Gastroesophageal sphincter (tissue), 3 donors: Measurements from ENCODE around the gene TAGLN.

Source experiments
- EP300 ChIP-seq: sonication (generic); formaldehyde crosslinking; IDR thresholded peaks from one replicate; pipeline ENCODE4 v1.6.1; 2017; ENCODE audit warnings: antibody characterized with exemption, mild to moderate bottlenecking
- POLR2A ChIP-seq, 2 donors: fragments of 450-650 bp; IDR thresholded peaks; one replicate each; pipeline ENCODE4 v1.6.1; 2017; ENCODE audit warnings: antibody characterized with exemption in 2 of 2, mild to moderate bottlenecking in 2 of 2, moderate library complexity in 1 of 2
- POLR2AphosphoS5 ChIP-seq: sonication (generic); formaldehyde crosslinking; IDR thresholded peaks from one replicate; pipeline ENCODE4 v1.6.1; 2017; ENCODE audit warnings: antibody characterized with exemption
- TF ChIP-seq, protein P1 (sequence below), 4 experiments: fragments of 200-600 bp in 2 of 4; fragments of 450-650 bp in 2 of 4; sonication (generic) in 1 of 4; IDR thresholded peaks; one replicate each; pipeline ENCODE4 v1.5.1; 2017 to 2019; ENCODE audit warnings: antibody characterized with exemption in 4 of 4, mild to moderate bottlenecking in 2 of 4, moderate library complexity in 2 of 4

DNA sequence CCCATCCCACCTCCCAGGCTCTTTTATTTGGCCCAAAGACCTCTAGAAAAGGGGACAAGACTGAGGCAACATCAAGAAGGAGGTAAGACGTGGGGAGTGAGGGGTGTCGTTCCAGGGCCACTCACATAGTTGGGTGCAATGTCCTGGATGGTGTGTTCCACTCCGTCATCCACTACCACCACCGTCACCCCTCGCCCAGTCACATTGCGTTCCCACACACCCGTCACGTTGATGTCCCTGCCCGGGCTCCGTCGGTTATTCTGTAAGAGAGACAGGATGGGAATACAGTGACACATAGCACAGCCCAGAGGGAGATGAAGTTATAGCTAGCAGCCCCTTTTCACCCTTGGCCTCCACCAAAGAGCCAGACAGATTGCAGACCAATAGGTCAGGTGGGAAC, 28.9 kb downstream of the TAGLN start:
- TF ChIP-seq, protein P1, sequence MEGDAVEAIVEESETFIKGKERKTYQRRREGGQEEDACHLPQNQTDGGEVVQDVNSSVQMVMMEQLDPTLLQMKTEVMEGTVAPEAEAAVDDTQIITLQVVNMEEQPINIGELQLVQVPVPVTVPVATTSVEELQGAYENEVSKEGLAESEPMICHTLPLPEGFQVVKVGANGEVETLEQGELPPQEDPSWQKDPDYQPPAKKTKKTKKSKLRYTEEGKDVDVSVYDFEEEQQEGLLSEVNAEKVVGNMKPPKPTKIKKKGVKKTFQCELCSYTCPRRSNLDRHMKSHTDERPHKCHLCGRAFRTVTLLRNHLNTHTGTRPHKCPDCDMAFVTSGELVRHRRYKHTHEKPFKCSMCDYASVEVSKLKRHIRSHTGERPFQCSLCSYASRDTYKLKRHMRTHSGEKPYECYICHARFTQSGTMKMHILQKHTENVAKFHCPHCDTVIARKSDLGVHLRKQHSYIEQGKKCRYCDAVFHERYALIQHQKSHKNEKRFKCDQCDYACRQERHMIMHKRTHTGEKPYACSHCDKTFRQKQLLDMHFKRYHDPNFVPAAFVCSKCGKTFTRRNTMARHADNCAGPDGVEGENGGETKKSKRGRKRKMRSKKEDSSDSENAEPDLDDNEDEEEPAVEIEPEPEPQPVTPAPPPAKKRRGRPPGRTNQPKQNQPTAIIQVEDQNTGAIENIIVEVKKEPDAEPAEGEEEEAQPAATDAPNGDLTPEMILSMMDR (IDR thresholded peaks at IDR 0.05): no peak
- TF ChIP-seq POLR2AphosphoS5: no peak
- TF ChIP-seq POLR2A (IDR thresholded peaks at IDR 0.05): no peak
- no peak for TF ChIP-seq EP300
